ENCODE measurements around the gene COL28A1. TPM values are rescaled to one million over a fixed set of nuclear protein-coding genes. Genes with fewer than 3 reads are reported as not detected.

Gene COL28A1
- total RNA-seq, 1 donor from 2014 or later, result 2.0 TPM

DNA sequence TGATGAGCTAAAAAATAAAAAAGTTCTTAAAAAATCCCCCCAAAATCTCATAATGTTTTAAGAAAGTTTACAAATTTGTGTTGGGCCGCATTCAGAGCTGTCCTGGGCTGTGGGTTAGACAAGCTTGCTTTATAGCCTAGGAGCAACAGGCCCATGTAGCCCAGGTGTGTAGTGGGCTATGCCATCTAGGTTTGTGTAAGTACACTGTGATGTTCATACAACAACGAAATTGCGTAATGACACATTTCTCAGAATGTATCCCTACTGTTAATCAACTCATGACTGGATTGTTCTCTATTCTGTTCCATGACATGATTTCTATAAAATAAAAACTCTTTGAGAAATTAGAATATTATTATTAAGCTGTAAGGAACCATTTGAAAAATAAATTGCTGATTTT lies 44.0 kb upstream of the COL28A1 start:
- TF ChIP-seq, protein P1, sequence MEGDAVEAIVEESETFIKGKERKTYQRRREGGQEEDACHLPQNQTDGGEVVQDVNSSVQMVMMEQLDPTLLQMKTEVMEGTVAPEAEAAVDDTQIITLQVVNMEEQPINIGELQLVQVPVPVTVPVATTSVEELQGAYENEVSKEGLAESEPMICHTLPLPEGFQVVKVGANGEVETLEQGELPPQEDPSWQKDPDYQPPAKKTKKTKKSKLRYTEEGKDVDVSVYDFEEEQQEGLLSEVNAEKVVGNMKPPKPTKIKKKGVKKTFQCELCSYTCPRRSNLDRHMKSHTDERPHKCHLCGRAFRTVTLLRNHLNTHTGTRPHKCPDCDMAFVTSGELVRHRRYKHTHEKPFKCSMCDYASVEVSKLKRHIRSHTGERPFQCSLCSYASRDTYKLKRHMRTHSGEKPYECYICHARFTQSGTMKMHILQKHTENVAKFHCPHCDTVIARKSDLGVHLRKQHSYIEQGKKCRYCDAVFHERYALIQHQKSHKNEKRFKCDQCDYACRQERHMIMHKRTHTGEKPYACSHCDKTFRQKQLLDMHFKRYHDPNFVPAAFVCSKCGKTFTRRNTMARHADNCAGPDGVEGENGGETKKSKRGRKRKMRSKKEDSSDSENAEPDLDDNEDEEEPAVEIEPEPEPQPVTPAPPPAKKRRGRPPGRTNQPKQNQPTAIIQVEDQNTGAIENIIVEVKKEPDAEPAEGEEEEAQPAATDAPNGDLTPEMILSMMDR (IDR thresholded peaks at IDR 0.05), result no peak
- Histone ChIP-seq H3K36me3 (peaks cover 4% of the 10 kb centered on the region), H3K4me1 (no peaks in the 10 kb centered on the region), H3K27me3 (ENCODE audit: low read depth) (no peaks in the 10 kb centered on the region), H3K4me3 (no peak overlapping the region), H3K9me3 (no peaks in the 10 kb centered on the region), H3K27ac (no peak overlapping the region)
- ATAC-seq, result no peak
- no peak for DNase-seq
- intact Hi-C loops (cut with DNase I), result no loop called here

DNA sequence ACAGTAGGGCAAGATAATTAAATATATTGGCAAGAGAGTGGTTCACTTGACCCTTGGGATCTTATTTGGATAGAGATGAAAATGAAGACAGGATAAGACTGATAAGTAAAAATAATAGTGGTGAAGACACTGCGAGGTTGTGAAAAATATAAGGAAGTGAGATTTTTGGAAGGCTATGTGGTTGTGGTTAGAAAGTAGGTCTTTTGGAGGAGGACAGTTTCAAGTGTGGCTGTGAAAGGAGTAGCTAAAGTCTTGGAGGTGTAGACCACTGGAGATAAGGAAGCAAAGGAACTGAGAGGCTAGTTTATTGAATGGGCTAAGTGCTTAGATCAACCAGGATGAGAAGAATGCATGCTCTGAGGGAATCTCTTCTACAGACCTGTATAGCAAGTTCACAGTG lies 42.2 kb upstream of the COL28A1 start:
- Histone ChIP-seq H3K4me1 (no peaks in the 10 kb centered on the region), H3K27ac (no peak overlapping the region), H3K4me3 (no peak overlapping the region), H3K27me3 (ENCODE audit: low read depth) (no peaks in the 10 kb centered on the region), H3K9me3 (no peaks in the 10 kb centered on the region), H3K36me3 (peaks cover 4% of the 10 kb centered on the region)
- DNase-seq (no peak), ATAC-seq (peak in 1 of 2 donors; percentile 25)
- intact Hi-C loops (cut with DNase I), result no loop called here
- TF ChIP-seq, protein P1 (IDR thresholded peaks at IDR 0.05), result no peak

DNA sequence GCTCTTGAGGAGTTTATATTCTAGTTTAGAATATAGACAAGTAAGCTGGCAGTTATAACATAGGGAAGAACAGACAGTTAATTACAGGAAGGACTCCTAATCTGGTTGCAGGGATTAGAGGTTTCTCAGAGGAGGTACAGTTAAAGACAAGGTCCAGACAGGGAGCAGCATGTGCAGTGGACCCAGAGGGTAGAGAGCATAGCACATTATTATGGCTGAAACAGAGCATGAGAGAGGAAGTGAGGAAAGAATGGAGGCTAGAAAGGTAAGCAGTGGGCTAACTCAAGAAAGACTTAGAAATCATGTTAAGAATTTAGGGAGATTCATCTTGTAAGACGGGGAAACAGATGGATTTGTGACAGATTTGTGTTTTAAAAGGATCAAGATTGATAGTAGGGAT lies 40.7 kb upstream of the COL28A1 start:
- H3K4me3 ChIP-seq, result no peak overlapping the region
- no peak overlapping the region for H3K27ac ChIP-seq
- TF ChIP-seq, protein P1 (IDR thresholded peaks at IDR 0.05), result no peak
- H3K9me3 ChIP-seq, result no peaks in the 10 kb centered on the region
- H3K4me1 ChIP-seq, result no peaks in the 10 kb centered on the region
- intact Hi-C loops (cut with DNase I), result no loop called here
- no peaks in the 10 kb centered on the region for H3K27me3 ChIP-seq (ENCODE audit: low read depth)
- no peak for ATAC-seq
- DNase-seq, result no peak
- H3K36me3 ChIP-seq, result peaks cover 4% of the 10 kb centered on the region

DNA sequence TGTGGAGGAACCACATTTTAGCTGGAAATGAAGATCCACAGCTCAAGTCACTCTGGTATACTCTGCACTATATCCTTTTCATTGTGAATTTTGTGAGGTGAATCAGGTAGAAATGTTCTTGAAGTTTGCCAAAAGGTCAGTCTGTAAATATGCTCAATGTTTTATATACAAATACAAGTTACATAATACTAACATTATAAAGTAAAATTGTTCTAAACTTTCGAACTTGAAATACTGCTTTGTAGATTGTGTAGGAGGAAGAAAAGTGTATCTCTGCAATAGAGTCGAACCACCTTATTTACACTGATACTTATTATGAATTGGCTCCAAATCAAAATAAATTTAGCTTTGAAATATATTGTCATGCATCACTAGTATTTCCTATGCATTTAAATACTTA lies 38.0 kb upstream of the COL28A1 start:
- TF ChIP-seq, protein P1 (IDR thresholded peaks at IDR 0.05), result no peak
- intact Hi-C loops (cut with DNase I), result no loop called here
- no peak for ATAC-seq

DNA sequence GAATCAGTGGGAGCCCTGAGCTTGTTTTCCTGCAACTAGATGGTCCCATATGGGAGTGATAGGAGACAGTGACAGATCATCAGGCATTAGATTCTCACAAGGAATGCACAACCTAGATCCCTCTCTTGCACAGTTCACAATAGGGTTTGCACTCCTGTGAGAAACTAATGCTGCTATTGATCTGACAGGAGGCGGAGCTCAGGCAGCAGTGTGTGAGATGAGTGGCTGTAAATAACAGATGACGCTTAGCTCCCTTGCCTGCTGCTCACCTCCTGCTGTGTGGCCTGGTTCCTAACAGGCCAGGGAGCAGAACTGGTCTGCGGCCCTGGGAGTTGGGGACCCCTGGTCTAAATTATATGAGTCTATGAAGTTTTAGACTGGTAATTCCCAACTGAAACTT lies 34.9 kb upstream of the COL28A1 start:
- TF ChIP-seq, protein P1 (IDR thresholded peaks at IDR 0.05), result no peak
- ATAC-seq (no peak), DNase-seq (peak; percentile 29)
- no peak overlapping the region for H3K4me3 ChIP-seq
- H3K9me3 ChIP-seq, result no peaks in the 10 kb centered on the region
- H3K27ac ChIP-seq, result no peak overlapping the region
- H3K4me1 ChIP-seq, result peaks cover 24% of the 10 kb centered on the region
- intact Hi-C loops (cut with DNase I), result no loop called here
- no peaks in the 10 kb centered on the region for H3K36me3 ChIP-seq
- H3K27me3 ChIP-seq (ENCODE audit: low read depth), result no peaks in the 10 kb centered on the region

More for the DNA sequence above, 38.0 kb upstream of the COL28A1 start:
- no peaks in the 10 kb centered on the region for H3K36me3 ChIP-seq
- H3K4me3 ChIP-seq, result no peak overlapping the region
- no peak for DNase-seq
- H3K4me1 ChIP-seq, result peaks cover 11% of the 10 kb centered on the region
- H3K9me3 ChIP-seq, result no peaks in the 10 kb centered on the region
- no peaks in the 10 kb centered on the region for H3K27me3 ChIP-seq (ENCODE audit: low read depth)
- no peak overlapping the region for H3K27ac ChIP-seq

DNA sequence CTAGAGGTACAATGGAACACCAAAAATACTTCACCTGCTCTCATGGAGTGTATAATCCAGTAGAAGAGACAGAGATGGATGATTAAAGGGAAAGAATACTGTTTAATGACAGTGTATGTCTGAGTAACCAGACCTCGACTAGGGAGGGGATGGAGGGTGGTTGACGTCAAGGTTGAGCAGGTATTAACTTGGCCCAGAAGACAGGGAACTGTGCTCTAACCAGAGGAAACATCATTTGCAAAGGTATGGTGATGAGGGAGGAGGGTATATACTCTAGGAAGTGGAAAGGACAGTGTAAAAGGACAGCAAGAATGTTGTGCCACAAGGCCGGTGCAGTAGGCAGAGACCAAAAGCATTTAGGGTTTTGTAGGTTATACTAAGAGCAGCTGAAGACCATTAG lies 33.9 kb upstream of the COL28A1 start:
- peaks cover 33% of the 10 kb centered on the region for H3K4me1 ChIP-seq
- peak overlapping the region; percentile 15 for H3K4me3 ChIP-seq
- no peaks in the 10 kb centered on the region for H3K27me3 ChIP-seq (ENCODE audit: low read depth)
- H3K9me3 ChIP-seq, result no peaks in the 10 kb centered on the region
- ATAC-seq, result no peak
- TF ChIP-seq, protein P1 (IDR thresholded peaks at IDR 0.05), result no peak
- peak overlapping the region; percentile 36 for H3K27ac ChIP-seq
- DNase-seq, result no peak
- no peaks in the 10 kb centered on the region for H3K36me3 ChIP-seq
- intact Hi-C loops (cut with DNase I), result no loop called here

All from lower lobe of right lung (tissue), 2 donors.